SK-MEL-5 (cell line): ENCODE measurements around the gene SLC33A1. TPM values are rescaled to one million over a fixed set of nuclear protein-coding genes. Genes with fewer than 3 reads are reported as not detected.
"Not testable (repeated sequence)": the region's sequence is repeated elsewhere in the genome, so short reads cannot be mapped to it uniquely, and the experiment has no call there.

Source experiments
- DNase-seq: peaks from one replicate; pipeline ENCODE4 v3.0.0-alpha.2; 2016; ENCODE audit warnings: low read depth, low spot score
- in situ Hi-C: cut with HindIII; loops from 2 replicates; pipeline ENCODE4 v1.10.0; 2016; ENCODE audit warnings: low sequenced_read_pairs, high pct_unique_total_duplicates, low pct_unique_long_range_greater_than_20kb
- polyA plus RNA-seq, 2 experiments: library from polyadenylated mRNA; depleted of rRNA; stranded (reverse); fragments of >200 nt; gene quantifications; 2 replicates each; pipeline ENCODE4 v1.2.3, GENCODE V29; 2015
- total RNA-seq: library from RNA; depleted of rRNA; stranded (reverse); fragments of >200 nt; shearing (Covaris generic); gene quantifications from 2 replicates; pipeline ENCODE4 v1.2.3, GENCODE V29; 2014; rRNA removed

The SLC33A1 gene
- 60.9 and 66.0 TPM in 2 replicates for total RNA-seq
- polyA plus RNA-seq (2015; cell fraction: cytosol; rRNA removed) = 38.7 and 39.7 TPM in 2 replicates
- polyA plus RNA-seq (2015; cell fraction: nucleus; rRNA removed) = 37.2 and 43.8 TPM in 2 replicates

DNA sequence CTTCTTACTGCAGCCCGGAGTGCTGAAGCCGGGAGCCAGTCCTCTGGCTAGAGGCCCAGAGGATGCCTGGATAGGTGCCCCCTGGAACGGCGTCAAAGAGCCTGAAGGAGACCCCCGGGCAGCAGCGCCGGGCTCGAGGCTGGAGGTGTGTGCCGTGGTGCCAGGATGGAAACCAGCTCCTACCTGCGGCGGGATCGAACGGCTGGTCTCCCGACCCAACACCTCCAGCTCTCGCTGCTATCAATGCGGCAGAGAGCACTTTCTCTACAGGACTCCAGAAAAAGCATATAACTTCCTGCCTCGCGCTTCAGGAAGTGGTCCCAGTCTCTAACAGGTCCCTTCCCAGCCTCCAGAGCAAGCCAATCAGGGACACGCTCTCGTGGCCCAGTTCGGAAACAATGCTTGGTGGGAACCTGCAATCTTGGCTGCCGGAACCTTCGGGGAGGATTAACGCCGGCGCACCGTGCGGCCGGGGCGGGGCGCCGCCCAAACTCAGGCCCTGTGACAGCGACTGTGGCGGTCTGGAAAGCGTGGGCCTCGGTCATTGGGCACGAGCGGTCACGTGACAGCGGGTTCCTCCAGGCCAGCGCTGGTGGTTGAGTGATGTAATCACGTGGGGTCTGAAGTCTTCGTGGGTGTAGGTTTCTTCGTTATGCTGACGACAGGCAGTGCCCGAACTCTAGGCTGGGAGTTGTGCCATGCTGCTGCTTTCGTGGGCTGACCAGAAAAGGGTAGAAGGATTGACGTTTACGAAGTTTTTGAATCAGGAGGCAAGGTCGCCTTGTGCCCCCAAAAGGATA lies at the start of gene SLC33A1:
SLC33A1 (minus strand) TSS at position 287 of the 800 bp plus-strand sequence. CDS start 430 bp downstream, outside the sequence.
- DNase-seq = peak; percentile 99
- in situ Hi-C loops = no loop called here

DNA sequence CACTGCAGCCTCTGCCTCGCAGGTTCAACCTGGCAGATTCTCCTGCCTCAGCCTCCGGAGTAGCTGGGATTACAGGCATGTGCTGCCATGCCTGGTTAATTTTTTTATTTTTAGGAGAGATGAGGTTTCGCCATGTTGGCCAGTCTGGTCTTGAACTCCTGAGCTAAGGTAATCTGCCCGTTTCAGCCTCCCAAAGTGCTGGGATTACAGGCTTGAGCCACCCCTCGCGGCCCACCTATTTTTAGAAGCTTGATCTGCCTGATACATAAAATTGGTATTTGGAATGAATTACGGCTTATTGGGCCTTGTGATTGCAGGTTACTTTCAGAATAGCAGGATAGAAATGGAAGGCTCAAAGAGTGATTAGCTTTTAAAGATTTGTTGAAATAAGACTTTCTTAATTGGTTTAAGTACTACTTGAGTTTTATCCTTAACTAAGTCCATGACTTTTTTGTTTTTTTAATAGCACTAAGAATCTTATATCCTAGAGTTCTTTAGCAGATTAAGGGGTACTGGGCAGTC lies 41.2 kb upstream of the SLC33A1 start:
- in situ Hi-C loops = no loop called here

DNA sequence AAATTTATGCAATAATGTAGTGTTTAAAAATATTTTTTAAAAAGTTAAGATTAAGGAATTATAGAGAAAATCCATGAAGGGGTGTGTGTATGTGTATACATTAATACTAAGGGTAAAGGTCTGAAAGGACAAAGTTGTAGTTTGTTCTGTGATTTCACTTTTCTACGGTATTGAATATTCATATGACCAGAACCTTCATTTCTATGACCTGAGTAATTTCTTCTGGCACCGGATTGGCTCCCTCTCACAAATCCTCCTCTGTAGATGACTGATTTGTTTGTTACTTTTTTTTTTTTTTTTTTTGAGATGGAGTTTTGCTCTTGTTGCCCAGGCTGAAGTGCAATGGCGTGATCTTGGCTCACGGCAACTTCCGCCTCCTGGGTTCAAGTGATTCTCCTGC lies 37.1 kb upstream of the SLC33A1 start:
- in situ Hi-C loops = no loop called here

More for the DNA sequence above, 41.2 kb upstream of the SLC33A1 start:
- no peak for DNase-seq

DNA sequence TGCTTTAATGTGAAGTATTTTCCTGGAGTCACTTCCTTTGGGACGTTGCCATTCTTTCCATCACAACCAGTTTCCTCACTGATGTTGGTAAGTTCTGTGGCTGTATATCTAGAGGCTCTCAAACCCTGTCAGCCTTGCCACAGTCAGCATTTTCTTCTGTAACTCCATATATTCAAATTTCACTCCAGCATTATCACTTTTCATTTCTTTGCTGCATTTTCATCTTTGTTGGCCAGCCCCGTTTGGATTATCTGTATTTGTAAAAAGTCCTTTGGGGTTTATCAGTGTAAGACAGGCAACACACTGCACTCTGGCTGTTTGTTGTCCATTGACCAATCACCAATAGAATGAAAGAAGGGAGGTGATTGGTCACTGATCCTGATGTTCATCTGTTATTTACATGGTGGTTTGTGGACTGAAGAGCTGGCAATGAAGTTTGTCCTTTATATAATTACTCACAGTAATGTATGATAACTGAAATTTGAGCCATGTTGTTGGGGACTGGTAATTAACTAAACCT lies 36.5 kb upstream of the SLC33A1 start:
- in situ Hi-C loops = no loop called here

More for the DNA sequence above, 37.1 kb upstream of the SLC33A1 start:
- DNase-seq = no peak

DNA sequence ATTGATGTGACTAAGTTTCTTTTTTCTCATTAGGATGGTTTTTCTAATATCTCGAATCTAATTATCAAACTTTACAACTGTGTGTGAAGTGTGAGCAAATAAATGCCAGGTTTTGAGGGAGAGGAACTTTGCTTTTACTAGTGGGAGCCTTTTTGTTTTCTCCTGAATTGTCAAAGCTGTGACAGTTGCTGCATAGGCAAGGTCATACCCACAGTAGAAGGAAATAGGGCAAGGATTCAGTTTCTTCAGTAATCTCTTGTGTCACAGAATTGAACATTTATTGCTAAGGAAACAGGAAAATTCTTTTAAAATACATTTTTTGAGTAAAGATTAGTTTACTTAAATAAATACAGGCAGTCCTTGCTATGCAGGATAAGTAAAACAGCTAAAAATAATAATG lies 35.7 kb upstream of the SLC33A1 start:
- in situ Hi-C loops = no loop called here
- DNase-seq = no peak

More for the DNA sequence above, 36.5 kb upstream of the SLC33A1 start:
- peak; percentile 51 for DNase-seq

GRCh38 chr3:155889212-155889611 lies 35.0 kb upstream of the SLC33A1 start:
- in situ Hi-C loops = no loop called here
- no peak for DNase-seq

DNA sequence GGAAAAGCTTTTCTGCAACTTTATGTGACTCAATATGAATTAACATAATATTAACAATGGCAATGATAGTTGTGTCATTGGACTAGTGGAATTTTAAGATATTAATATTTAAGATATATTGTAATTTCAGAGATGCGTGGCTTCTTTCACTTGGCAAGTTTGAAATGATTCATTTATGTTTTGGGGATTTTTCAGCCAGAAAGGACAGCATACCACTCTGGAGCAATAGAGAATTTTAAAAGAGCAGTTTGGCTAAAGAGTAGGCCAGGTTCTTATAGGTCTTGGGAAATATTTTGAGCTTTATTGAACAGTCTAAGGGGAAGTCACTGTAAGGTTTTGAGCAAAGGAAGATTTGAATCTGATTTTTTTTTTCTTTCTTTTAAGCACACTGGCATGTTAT lies 32.7 kb upstream of the SLC33A1 start:
- no peak for DNase-seq
- in situ Hi-C loops = no loop called here

DNA sequence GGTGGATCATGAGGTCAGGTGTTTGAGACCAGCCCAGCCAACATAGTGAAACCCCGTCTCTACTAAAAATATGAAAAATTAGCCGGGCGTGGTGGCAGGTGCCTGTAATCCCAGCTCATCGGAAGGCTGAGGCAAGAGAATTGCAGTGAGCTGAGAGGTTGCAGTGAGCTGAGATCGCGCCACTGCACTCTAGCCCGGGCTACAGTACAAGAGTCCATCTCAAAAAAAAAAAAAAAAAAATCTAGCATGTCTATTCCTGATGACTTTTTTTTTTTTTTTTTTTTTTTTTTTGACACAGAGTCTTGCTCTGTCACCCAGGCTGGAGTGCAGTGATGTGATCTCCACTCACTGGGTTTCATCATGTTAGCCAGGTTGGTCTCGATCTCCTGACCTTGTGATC lies 32.1 kb upstream of the SLC33A1 start:
- in situ Hi-C loops, DNase-seq: not testable (repeated sequence)

DNA sequence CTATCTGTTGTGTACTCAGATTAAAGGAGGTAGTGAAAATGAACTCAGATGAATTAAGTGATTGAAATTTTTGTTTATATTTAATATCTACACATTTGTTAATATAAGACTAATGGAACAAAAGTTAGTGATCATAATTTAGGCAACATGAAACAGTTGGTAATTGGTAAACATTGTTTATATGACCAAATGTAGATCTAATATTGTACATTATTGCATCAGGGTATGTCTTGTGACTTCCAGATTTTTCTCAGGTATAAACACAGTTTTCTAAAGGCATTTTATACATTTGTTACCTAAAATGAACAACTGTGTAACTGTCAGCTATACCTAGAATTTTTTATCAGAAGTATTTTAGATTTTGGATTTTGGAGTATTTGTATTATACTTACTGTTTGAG lies 31.1 kb upstream of the SLC33A1 start:
- in situ Hi-C loops = no loop called here
- DNase-seq = no peak

- in situ Hi-C loops = no loop called here
- DNase-seq = no peak
Measured at GRCh38 chr3:155884292-155884691, 30.1 kb upstream of the SLC33A1 start.

GRCh38 chr3:155880286-155880685 lies 26.1 kb upstream of the SLC33A1 start:
- in situ Hi-C loops = no loop called here
- no peak for DNase-seq

GRCh38 chr3:155876503-155876902 lies 22.3 kb upstream of the SLC33A1 start:
- in situ Hi-C loops = no loop called here
- DNase-seq = no peak

DNA sequence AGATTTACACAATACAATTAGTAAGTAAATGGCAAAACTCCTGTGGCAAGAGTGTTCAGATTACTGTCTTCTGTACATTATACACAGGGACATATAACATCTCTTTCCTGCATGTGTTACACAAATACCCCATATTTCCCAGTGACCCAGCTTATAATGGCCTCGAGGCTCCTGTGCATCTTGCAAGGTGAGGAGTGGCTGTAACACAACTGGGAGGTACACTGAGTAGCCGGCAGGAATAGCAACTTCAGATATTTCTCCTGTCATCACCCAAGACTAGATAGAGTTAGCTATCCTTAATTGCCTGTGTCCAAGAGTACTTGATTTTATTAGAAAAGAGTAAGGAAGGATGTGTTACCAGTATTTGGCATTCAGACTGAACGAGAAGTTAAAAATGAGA lies 21.8 kb upstream of the SLC33A1 start:
- in situ Hi-C loops = no loop called here
- DNase-seq = no peak

- DNase-seq = no peak
- in situ Hi-C loops = no loop called here
Measured at GRCh38 chr3:155872904-155873646, 18.8 kb upstream of the SLC33A1 start.

DNA sequence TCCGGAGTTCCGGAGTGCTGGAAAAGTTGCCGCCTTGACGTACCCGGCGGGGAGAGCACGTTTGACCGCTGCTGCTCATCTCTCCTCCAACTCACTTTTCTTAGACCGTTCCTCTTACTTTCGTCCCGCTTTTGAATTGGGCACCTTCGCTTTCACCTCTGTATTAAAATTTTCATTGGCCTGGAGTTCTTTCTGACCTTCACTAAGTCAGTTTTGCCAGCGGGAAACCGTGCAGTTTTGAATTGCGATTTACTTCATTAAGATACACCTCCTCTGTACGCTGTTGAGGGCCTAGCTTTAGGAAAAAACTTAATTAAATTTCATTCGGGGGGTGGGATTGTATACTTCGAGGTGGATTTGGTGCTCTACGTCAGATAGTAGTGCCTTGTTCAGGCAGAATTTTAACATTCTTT lies 17.5 kb upstream of the SLC33A1 start:
- in situ Hi-C loops = no loop called here
- no peak for DNase-seq

DNA sequence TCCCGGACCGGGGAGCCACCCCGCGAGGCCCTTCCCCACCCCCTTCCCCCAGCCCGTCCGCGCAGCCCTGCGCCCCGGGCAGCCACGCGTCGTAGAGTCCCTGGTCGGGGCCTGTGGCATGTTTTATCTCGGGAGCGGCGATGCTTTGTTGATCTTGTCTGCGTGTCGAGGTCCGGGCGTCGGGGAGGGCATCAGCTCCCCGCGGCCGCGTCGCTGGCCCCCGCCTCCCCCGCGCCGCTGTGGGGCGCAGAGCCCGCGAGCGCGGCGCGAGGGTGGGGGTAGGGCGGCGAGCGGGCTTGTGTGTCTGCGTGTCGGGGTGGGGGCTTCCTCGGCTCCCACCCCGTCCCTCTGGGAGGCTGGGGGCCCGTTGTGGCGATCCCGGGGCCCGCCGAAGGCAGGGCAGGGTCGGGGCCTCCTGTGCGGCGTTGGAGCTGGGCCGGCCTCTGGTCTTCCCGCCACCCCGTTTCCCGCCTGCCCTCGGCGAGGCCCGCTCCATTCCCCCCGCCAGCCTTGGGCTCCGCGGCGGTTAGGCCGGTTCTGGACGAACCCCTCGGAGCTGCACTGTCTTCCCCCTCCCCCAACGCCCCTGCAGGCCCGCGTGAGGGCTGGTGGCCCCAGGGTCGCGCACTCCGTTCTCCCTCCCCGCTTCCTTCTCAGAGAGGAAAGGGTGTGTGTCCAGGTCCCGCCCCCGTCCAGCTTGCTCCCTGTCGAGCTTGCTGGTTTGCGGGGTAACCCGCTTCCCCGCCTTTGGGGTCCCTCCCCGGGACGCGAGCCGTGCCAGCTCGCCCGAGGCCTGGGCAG lies 16.9 kb upstream of the SLC33A1 start:
- DNase-seq = no peak
- in situ Hi-C loops = no loop called here

GRCh38 chr3:155870133-155870944 lies 16.1 kb upstream of the SLC33A1 start, which contains the start of gene GMPS:
TSS of gene GMPS (plus strand) at chr3:155870650. CDS start at chr3:155870871, 221 bp downstream.
- peak; percentile 93 for DNase-seq
- in situ Hi-C loops = no loop called here
